Activated naive CD4-positive, alpha-beta T cell treated with Interleukin-2 at 50 U/mL for 16 hours (primary cell): ENCODE results near the gene SUMO4.
"Not testable (repeated sequence)": the region's sequence is repeated elsewhere in the genome, so short reads cannot be mapped to it uniquely, and the experiment has no call there.

Experiments
- DNase-seq: peaks from one replicate; pipeline ENCODE4 v3.0.0-alpha.2; 2020

Gene SUMO4

GRCh38 chr6:149435919-149436586 lies 36.0 kb downstream of the SUMO4 start:
- DNase-seq = no peak

DNA sequence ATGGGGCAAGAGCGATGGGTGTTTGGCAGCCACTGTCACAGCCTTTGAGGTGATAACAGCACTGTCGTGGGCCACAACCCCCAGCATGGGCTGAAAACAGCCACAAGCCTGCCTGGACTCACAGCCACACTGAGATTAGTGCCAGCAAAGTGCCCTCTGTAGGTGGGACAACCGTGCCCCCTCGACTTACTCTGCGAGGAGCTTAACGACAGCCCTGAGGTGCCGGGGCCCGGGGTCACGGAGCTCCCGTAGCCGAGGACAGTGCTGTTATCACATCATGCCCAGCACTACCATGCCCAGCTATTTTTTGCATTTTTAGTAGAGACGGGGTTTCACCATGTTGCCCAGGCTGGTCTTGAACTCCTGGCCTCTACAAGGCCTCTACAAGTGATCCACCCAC lies 36.6 kb downstream of the SUMO4 start:
- no peak for DNase-seq

- DNase-seq = no peak
These were observed 37.1 kb downstream of the SUMO4 start for GRCh38 chr6:149437212-149437611.

GRCh38 chr6:149438855-149439254 lies 38.8 kb downstream of the SUMO4 start:
- no peak for DNase-seq

DNA sequence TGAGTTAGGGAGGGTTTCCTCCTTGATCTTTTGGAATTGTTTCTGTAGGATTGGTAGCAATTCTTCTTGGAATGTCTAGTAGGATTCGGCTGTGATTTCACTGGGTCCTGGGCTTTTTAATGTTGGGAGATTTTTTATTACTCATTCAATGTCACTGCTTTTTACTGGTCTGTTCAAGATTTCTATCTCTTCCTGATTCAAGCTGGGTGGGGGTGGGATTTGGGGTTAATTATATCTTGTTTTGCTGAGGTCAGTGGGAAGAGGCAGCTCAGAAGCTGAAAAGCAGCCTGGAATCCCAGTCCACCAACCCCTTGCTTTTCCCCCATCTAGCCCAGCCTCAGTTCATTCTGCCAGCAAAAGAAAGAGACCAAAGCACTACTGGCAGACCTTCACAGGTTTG lies 39.6 kb downstream of the SUMO4 start:
- no peak for DNase-seq

DNA sequence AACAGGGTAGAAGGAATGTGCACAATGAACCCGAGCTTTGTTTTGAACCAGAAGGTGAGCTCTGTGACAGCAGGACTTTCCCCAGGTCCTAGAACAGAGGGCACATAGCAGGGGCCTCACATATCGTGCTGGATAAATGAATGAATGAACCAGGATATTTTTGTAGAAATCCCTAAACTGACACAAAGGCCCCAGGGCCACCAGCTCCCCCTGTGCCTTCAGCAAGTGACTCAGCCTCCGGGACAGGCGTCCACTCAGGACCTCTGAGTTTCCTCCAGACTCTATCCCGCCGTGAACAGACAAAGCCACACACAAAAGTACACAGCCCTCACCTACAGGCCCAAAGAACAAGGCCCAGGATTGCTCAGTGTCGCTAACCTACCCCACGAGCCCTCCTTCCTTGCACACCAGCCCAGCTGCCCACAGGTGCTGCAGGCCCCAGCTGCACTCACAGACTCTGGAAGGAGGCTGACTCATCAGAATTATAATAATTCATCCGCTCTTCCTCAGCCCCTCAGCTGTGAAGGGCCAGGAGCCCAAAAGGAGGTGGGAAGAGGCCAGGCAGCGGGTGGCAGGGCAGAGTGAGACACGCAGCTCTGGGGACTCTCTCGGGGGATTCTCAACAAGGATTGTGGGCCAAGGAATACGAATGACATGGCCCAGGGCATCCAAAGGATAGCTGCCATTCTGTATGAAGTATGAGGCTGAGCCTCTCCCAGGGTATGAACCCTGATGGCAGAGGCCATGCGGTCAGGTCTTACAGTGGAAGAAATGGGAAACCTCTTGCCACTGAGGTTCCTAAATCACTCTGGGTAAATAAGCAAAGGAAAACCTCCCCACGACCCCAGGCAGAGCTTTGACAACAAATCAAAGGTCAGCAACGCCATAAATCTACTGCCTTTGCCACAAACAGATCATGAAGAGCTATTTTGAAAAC lies 40.9 kb downstream of the SUMO4 start:
- no peak for DNase-seq

DNA sequence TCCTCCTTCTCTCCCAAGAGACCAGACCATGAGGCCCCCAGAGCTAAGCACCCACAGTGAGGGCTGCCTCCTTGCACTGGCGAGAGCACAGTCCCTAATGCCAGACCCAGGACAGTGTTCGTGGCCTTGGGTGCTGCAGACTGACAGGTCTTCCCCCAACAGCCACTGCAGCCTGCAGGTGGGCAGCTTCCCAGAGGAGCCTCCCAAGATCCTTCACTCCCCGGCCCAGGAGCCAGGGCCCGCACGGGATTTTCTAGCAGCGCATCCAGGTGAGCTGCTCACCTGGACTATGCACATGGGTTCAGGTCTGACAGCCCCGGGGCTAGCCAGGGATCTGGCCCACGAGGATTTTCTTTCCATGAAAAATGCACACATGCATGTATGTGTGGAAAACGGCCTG lies 41.7 kb downstream of the SUMO4 start:
- DNase-seq = no peak

DNA sequence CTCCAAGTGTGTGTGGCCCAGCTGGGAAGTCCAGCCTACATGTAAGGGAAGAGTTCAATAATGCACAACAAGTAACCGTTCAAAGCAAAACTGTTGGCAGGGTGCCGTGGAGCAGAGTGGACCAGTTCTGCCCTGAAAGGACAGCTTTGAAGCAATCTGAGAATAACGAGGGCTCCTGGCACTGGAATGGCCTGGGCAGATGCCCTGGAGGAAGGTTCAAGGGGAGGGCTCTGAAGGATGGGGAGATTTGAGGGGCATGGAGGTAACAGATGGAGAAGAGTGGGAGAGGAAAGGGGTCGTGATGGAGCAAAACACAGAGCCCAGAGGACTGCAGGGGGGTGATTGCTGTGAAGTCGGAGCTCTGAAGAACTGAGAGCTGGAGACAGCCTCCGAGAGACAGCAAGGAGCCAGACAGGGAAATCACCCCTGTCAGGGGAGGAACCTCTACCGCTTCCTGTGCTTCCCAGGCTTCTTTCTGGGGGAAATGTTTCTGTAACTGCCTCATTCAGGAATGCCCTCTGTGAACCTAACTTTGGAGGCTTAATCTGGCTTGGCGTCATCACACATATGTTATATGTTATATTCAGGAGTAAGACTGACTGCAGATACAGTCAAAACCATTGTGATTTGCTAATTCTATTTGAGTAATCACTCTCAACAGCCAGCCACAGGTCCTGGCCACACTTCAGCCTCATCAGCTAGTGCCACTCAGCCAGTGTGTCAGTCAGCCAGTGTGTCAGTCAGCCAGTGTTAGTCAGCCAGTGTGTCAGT lies 43.5 kb downstream of the SUMO4 start:
- DNase-seq = no peak

DNA sequence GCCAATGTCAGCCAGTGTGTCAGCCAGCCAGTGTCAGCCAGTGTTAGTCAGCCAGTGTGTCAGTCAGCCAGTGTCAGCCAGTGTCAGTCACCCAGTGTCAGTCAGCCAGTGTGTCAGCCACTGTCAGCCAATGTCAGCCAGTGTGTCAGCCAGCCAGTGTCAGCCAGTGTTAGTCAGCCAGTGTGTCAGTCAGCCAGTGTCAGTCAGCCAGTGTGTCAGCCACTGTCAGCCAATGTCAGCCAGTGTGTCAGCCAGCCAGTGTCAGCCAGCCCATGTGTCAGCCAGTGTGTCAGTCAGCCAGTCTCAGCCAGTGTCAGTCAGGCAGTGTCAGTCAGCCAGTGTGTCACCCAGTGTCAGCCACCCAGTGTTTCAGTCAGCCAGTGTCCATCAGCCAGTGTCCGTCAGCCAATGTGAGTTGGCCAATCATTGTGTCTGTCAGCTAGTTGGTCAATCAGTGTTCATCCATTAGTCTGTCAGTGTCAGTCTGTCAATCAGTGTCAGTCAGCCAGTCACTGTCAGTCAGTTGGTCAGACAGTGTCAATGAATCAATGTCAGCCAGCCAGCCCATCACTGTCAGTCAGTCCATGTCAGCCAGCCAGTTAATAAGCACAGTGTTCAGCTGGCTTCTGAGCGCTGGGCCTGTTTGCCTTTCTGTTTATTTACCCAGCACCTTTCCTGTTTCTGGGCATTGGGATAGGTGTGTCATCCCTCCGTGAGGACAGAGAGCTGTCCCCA lies 44.5 kb downstream of the SUMO4 start:
- not testable (repeated sequence) for DNase-seq

DNA sequence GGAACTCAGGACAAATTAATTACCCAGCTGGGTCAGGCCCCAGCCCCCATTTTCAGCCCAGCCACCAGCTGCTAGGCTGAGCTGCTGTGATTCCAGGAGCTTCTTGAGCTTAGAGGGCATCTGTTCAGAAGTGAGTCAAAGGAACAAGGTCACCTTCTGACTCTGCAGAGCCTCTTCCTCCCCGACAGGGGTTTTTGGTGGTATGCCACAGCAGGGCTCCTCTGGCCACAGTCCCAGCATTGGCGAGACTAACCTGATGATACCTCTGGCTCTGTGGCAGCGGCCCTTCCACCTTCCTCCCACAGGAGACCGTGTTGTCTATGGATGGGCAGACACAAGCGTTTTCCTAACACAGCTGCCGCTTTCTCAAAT lies 45.0 kb downstream of the SUMO4 start:
- no peak for DNase-seq

- no peak for DNase-seq
These were observed 45.5 kb downstream of the SUMO4 start for GRCh38 chr6:149445573-149445972.

- DNase-seq = no peak
These were observed 46.8 kb downstream of the SUMO4 start for GRCh38 chr6:149446791-149447376.

GRCh38 chr6:149448821-149449453 lies 48.9 kb downstream of the SUMO4 start:
- DNase-seq = no peak

DNA sequence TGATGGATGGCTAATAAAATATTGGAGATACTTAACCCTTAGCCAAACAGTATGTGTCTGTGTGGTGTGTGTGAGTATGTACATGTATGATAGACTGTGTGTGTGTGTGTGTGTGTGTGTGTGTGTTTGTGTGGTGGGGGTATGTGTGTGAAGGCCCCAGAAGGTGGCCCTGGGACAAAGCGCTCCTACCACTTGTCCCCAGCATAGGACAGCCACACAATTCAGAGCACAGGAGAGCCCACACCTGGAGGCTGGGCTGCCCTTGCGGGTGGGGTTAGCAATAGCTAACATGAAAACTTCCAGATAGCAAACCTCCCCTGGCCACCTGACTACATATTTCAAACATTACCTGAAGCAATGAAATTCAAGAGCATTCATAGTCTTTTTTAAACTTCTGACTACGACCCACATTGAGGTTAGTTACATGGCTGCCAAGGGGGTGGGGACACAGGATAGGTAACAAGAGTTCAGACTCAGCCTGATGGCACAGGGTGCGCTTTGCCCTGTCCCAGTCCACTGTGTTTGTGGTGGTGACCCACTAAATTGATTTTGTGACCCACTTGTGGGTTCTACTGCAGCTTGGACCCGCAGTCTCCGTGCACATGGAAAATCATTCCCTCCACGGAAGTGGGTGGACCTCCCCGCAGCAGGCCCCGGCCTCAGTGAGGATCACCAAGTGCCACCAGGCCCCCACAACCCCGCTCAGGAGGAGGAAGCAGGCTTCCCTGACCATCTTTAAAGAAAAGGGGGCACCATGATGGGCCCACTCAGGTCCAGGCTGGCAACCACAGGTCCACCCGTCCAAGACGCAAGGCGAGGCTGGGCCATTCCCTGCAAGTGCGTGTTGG lies 50.0 kb downstream of the SUMO4 start:
- DNase-seq = no peak
